OCI-LY3 (cell line): ENCODE results near the gene REL.

Experiments
- H2AFZ ChIP-seq: fragments of 200-600, 300-600 bp; shearing (Covaris generic); 2 replicates; pipeline ENCODE4 v1.6.0; 2014; ENCODE audit warnings: antibody characterized with exemption, low read depth, low read length
- H3K27ac ChIP-seq: fragments of 200-600, 300-600 bp; sonication (generic); 2 replicates; pipeline ENCODE4 v1.5.1; 2014; ENCODE audit warnings: mild to moderate bottlenecking, low read length, moderate library complexity, mixed read lengths
- H3K27me3 ChIP-seq: fragments of 200-600, 300-600 bp; sonication (generic); 2 replicates; pipeline ENCODE4 v1.6.1; 2014; ENCODE audit warnings: low read depth, low read length, mixed read lengths
- H3K36me3 ChIP-seq: fragments of 200-600, 300-600 bp; sonication (generic); replicated peaks from 2 replicates; pipeline ENCODE3; 2014; ENCODE audit warnings: low read depth, low read length, mixed read lengths
- H3K4me1 ChIP-seq: fragments of 300-600, 200-600 bp; sonication (generic); 2 replicates; pipeline ENCODE4 v1.6.1; 2014; ENCODE audit warnings: low read length, mixed read lengths
- H3K4me2 ChIP-seq: fragments of 200-600, 300-600 bp; sonication (generic); 2 replicates; pipeline ENCODE4 v1.6.1; 2014; ENCODE audit warnings: low read length, mixed read lengths
- H3K4me3 ChIP-seq: fragments of 300-600, 200-600 bp; sonication (generic); 2 replicates; pipeline ENCODE4 v1.5.1; 2014; ENCODE audit warnings: antibody characterized with exemption, mild to moderate bottlenecking, low read length, moderate library complexity
- H3K79me2 ChIP-seq: fragments of 300-600, 200-600 bp; shearing (Covaris generic); 2 replicates; pipeline ENCODE4 v1.6.1; 2014; ENCODE audit warnings: mild to moderate bottlenecking, low read length, mixed read lengths
- H3K9ac ChIP-seq: fragments of 300-600, 200-600 bp; shearing (Covaris generic); 2 replicates; pipeline ENCODE4 v1.6.0; 2014; ENCODE audit warnings: mild to moderate bottlenecking, low read length, moderate library complexity
- H3K9me3 ChIP-seq: fragments of 200-600, 300-600 bp; shearing (Covaris generic); 2 replicates; pipeline ENCODE4 v1.6.1; 2014; ENCODE audit warnings: low read length, mixed read lengths; ENCODE audit not compliant: insufficient read depth
- H4K20me1 ChIP-seq: fragments of 200-600, 300-600 bp; sonication (generic); 2 replicates; pipeline ENCODE4 v1.6.1; 2016; ENCODE audit warnings: low read length, mixed read lengths; ENCODE audit not compliant: insufficient read depth
- EZH2phosphoT487 ChIP-seq: fragments of 200-600 bp; shearing (Covaris generic); IDR thresholded peaks from 2 replicates; pipeline ENCODE4 v1.6.1; 2018; ENCODE audit warnings: antibody characterized with exemption, mixed run types, low read depth
- TF ChIP-seq, protein P1 (sequence below): fragments of 200-600, 300-600 bp; sonication (generic); IDR thresholded peaks from 2 replicates; pipeline ENCODE4 v1.5.1; 2014; ENCODE audit warnings: antibody characterized with exemption, low read length, low read depth

Gene REL

DNA sequence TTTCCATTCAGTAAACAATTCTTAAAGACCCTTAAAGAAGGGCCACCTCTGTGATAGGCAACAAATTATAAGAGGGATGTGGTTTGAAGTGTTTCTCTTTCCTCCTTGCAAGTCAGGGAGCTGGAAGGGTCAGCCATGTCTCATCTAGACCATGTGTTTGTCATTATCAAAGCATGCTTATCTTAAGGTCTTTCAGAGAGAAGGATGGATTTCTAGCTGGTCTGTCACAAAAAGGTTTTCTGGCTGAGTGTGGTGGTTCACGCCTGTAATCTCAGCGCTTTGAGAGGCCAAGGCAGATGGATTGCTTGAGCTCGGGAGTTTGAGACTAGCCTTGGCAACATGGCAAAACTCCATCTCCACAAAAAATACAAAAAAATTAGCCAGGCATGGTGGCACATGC, 77.0 kb downstream of the REL start:
- no peak overlapping the region for H2AFZ ChIP-seq
- no peak for TF ChIP-seq EZH2phosphoT487
- TF ChIP-seq, protein P1, sequence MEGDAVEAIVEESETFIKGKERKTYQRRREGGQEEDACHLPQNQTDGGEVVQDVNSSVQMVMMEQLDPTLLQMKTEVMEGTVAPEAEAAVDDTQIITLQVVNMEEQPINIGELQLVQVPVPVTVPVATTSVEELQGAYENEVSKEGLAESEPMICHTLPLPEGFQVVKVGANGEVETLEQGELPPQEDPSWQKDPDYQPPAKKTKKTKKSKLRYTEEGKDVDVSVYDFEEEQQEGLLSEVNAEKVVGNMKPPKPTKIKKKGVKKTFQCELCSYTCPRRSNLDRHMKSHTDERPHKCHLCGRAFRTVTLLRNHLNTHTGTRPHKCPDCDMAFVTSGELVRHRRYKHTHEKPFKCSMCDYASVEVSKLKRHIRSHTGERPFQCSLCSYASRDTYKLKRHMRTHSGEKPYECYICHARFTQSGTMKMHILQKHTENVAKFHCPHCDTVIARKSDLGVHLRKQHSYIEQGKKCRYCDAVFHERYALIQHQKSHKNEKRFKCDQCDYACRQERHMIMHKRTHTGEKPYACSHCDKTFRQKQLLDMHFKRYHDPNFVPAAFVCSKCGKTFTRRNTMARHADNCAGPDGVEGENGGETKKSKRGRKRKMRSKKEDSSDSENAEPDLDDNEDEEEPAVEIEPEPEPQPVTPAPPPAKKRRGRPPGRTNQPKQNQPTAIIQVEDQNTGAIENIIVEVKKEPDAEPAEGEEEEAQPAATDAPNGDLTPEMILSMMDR: no peak
- H3K27ac ChIP-seq: no peak overlapping the region
- H3K9me3 ChIP-seq: no peaks in the 10 kb centered on the region
- H3K4me2 ChIP-seq: no peak overlapping the region
- no peak overlapping the region for H3K9ac ChIP-seq
- no peaks in the 10 kb centered on the region; the same call in 1 of the 2 replicates for H4K20me1 ChIP-seq
- no peaks in the 10 kb centered on the region for H3K79me2 ChIP-seq
- no peaks in the 10 kb centered on the region for H3K27me3 ChIP-seq
- no peak overlapping the region for H3K4me3 ChIP-seq
- peaks cover 9% of the 10 kb centered on the region for H3K36me3 ChIP-seq
- H3K4me1 ChIP-seq: no peaks in the 10 kb centered on the region

DNA sequence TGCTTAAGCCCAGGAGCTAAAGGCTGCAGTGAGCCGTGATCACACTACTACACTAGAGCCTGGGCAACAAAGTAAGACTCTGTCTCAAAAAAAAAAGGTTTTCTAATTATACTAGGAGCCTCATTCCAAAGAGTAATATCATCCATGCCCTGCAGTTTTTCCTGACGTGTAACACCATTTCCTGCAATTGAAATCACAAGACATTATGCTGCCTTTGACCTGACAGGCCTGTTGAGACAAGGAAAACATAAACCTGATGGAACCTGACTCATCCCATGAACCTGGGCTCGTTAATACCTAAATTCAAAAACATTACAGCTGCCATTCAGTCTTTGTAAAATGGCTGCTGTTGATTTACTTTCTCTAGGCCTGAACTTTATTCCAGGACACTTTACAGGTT, 77.4 kb downstream of the REL start:
- Histone ChIP-seq H3K79me2 (no peaks in the 10 kb centered on the region), H4K20me1 (no peaks in the 10 kb centered on the region; the same call in 1 of the 2 replicates), H3K27me3 (no peaks in the 10 kb centered on the region), H3K27ac (no peak overlapping the region), H3K9me3 (no peaks in the 10 kb centered on the region), H3K4me1 (no peaks in the 10 kb centered on the region), H3K4me3 (no peak overlapping the region), H3K4me2 (no peak overlapping the region), H3K36me3 (peaks cover 5% of the 10 kb centered on the region), H3K9ac (no peak overlapping the region), H2AFZ (no peak overlapping the region)
- TF ChIP-seq, protein P1: no peak
- TF ChIP-seq EZH2phosphoT487: no peak

DNA sequence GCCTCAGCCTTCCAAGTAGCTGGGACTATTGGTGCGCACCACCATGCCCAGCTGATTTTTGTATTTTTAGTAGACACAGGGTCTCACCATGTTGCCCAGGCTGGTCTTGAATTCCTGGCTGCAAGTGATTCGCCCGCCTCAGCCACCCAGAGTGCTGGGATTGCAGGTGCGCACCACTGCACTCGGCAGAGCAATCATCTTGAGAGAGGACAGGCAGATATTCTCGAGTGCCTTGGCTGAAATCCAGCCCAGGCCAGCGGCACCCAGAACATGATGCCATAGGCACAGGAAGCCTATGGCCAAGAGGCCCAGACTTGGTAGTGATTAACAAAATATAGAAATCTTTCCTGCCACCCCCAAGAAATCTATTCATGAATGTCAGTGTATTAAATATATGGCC, 78.1 kb downstream of the REL start:
- H3K79me2 ChIP-seq: no peaks in the 10 kb centered on the region
- no peaks in the 10 kb centered on the region for H3K36me3 ChIP-seq
- H3K9me3 ChIP-seq: no peaks in the 10 kb centered on the region
- TF ChIP-seq, protein P1: no peak
- no peak for TF ChIP-seq EZH2phosphoT487
- H3K4me2 ChIP-seq: no peak overlapping the region
- no peak overlapping the region for H3K9ac ChIP-seq
- no peak overlapping the region for H3K4me3 ChIP-seq
- H3K27ac ChIP-seq: no peak overlapping the region
- H3K27me3 ChIP-seq: no peaks in the 10 kb centered on the region
- H4K20me1 ChIP-seq: no peaks in the 10 kb centered on the region; the same call in 1 of the 2 replicates
- H3K4me1 ChIP-seq: no peaks in the 10 kb centered on the region
- no peak overlapping the region for H2AFZ ChIP-seq

DNA sequence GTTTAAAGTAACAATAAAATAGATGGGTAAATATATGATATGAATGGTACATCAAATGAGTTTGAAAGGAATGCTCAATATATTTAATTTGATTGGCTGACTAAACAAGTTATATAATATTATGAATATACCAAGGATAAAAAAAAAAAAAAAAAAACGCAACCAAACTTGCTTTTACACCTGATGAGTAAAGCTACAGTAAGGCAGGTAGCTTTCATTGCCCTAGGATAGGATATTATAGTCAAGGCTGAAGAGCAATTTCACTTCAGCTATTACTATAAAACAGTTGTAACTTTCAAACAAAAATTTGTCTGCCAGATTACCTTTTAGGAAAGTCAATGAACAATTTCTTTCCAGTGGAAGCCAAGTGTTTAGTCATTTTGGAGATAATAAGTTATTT, 79.3 kb downstream of the REL start:
- H3K4me3 ChIP-seq: no peak overlapping the region

More for the DNA sequence above, 79.3 kb downstream of the REL start:
- Histone ChIP-seq H2AFZ (no peak overlapping the region), H3K79me2 (no peaks in the 10 kb centered on the region), H3K27me3 (0 out of 2 replicates have a peak, but pooled peaks cover 9% of the 10 kb centered on the region), H3K9ac (no peak overlapping the region), H3K36me3 (no peaks in the 10 kb centered on the region), H3K27ac (no peak overlapping the region), H3K4me2 (no peak overlapping the region), H3K4me1 (no peaks in the 10 kb centered on the region), H3K9me3 (no peaks in the 10 kb centered on the region), H4K20me1 (no peaks in the 10 kb centered on the region; the same call in 1 of the 2 replicates)
- no peak for TF ChIP-seq EZH2phosphoT487
- TF ChIP-seq, protein P1: no peak
